HUES48 (cell line): Measurements from ENCODE around the gene SH3PXD2A.
A peak's percentile ranks its signal among the peaks of the same experiment; 100 is the strongest.

Source experiments
- H3K27ac ChIP-seq: one replicate; pipeline ENCODE4 v1.7.0; 2013; ENCODE audit warnings: low read depth, low read length, inconsistent platforms
- H3K27me3 ChIP-seq: 2 replicates; pipeline ENCODE4 v1.6.1; 2013; ENCODE audit warnings: mild to moderate bottlenecking, low read length; ENCODE audit not compliant: control insufficient read depth, insufficient read depth
- H3K36me3 ChIP-seq: 2 replicates; pipeline ENCODE4 v1.6.1; 2013; ENCODE audit warnings: low read length; ENCODE audit not compliant: control insufficient read depth, insufficient read depth
- H3K4me1 ChIP-seq: 2 replicates; pipeline ENCODE4 v1.6.1; 2013; ENCODE audit warnings: mild to moderate bottlenecking, low read length; ENCODE audit not compliant: control insufficient read depth, insufficient read depth
- H3K4me3 ChIP-seq: 2 replicates; pipeline ENCODE4 v1.5.1; 2013; ENCODE audit warnings: mild to moderate bottlenecking, low read depth, low read length
- H3K9ac ChIP-seq: 2 replicates; pipeline ENCODE4 v1.6.1; 2013; ENCODE audit warnings: mild to moderate bottlenecking, low read depth, low read length, moderate library complexity
- H3K9me3 ChIP-seq: 2 replicates; pipeline ENCODE4 v1.6.1; 2013; ENCODE audit warnings: low read length; ENCODE audit not compliant: control insufficient read depth, insufficient read depth

Gene SH3PXD2A

DNA sequence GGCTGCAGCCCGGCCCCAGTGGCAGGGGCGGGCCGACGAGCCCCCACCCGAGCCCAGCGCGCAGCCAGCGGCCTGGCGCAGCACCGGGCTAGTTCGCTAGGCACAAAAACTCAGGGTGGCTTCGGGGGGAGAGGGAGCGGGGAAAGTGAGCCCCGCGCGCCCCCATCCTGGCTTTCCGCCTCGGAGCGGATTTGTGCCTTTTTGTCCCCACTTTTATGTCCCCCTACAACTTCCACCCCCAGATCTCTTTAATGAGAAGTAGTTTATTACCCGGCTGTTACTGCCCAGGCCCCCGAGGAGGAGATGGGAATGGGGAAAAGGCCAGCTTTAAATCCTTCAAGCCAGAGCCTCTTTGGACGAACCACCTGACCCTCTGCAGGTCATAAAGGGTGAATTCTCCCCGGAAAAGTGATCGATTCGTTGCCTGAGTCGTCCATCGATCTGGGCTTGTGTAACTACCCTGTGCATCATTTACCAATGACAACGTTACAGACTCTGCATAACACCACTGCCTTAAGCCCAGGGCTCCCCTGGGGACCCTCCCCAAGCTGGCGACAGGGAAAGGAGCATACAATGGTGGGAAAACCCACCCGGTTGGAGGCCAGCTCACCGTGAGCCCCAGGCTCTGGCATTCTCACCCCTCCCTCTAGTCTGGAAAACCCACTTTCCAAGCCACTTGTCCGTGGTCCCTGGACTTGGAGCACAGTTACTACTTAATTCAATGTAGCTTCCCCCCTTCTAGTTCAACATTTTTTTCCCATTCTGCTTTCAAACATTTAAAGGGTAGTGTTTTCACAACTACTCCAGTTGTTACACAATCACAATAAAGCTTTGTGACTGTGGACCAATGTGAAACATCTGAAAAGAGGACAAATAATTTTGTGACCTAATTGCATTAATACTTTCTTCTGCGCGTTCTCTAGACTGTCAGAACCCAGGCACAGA, 748 bp upstream of the SH3PXD2A start:
- Histone ChIP-seq H3K9ac (no peak overlapping the region), H3K4me3 (peak overlapping the region; percentile 76), H3K9me3 (no peaks in the 10 kb centered on the region), H3K27ac (no peak overlapping the region), H3K4me1 (peaks cover 10% of the 10 kb centered on the region), H3K27me3 (peaks cover 45% of the 10 kb centered on the region), H3K36me3 (no peaks in the 10 kb centered on the region)

DNA sequence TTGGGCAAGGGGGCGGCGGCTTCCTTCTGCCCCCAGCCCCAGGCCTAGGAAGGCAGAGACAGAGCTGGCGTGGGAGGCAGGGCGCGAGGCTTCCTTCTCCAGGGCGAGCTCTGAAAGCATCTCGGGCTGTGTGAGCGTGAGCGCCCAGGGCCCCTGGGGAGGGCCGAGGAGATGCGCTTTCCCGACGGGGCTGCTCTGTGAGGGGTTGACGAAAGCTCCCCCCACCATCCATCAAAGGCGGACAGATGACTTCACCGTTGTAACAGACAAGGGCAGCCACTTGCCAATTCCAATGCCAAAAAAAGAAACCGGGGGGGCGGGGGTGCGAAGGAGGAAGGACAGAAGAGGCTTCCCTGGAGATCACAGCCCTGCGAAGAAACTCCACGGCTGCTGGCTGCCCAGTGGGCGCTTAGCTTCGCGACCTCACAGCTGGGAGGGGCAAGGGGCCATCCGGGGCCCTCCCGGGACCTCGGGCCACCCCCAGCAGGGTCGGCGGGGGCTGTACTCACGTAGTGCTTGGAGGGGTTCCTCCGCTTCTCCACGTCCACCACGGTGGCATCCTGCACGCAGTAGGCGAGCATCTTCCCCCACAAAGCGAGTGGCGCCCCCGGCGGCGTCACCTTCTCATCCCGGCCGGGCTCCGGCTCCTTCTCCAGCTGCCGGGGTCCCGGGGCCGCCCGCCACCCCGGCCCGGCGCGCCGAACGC, 537 bp downstream of the SH3PXD2A start:
- Histone ChIP-seq H3K36me3 (no peaks in the 10 kb centered on the region), H3K4me1 (peaks cover 10% of the 10 kb centered on the region), H3K4me3 (peak overlapping the region; percentile 76), H3K9me3 (no peaks in the 10 kb centered on the region), H3K27ac (no peak overlapping the region), H3K27me3 (peaks cover 45% of the 10 kb centered on the region), H3K9ac (peak overlapping the region; percentile 19; the same call in 1 of the 2 replicates)

DNA sequence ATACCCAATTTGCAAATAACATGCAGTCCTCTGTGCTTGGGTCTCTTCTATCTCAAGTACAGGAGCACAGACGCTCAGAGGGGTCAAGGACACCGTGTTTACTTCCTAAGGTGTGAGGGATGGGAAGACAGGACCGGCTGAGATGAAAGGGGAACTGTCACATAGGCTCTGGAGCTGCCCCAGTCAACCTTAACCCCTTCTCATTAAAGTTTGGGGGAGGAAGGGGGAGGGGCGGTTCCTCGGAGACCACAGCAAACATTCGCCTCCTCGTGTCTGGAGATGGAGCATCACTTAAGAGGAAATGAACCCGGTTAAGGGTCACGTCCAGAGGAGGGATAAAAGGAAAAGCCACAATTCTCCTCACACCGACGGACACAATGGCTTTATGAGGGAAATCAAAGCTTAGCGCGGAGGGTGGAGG, 1.1 kb downstream of the SH3PXD2A start:
- peaks cover 10% of the 10 kb centered on the region for H3K4me1 ChIP-seq
- H3K9ac ChIP-seq, result no peak overlapping the region
- no peaks in the 10 kb centered on the region for H3K36me3 ChIP-seq
- H3K4me3 ChIP-seq, result peak overlapping the region; percentile 76
- H3K27ac ChIP-seq, result no peak overlapping the region
- peaks cover 45% of the 10 kb centered on the region for H3K27me3 ChIP-seq
- H3K9me3 ChIP-seq, result no peaks in the 10 kb centered on the region

DNA sequence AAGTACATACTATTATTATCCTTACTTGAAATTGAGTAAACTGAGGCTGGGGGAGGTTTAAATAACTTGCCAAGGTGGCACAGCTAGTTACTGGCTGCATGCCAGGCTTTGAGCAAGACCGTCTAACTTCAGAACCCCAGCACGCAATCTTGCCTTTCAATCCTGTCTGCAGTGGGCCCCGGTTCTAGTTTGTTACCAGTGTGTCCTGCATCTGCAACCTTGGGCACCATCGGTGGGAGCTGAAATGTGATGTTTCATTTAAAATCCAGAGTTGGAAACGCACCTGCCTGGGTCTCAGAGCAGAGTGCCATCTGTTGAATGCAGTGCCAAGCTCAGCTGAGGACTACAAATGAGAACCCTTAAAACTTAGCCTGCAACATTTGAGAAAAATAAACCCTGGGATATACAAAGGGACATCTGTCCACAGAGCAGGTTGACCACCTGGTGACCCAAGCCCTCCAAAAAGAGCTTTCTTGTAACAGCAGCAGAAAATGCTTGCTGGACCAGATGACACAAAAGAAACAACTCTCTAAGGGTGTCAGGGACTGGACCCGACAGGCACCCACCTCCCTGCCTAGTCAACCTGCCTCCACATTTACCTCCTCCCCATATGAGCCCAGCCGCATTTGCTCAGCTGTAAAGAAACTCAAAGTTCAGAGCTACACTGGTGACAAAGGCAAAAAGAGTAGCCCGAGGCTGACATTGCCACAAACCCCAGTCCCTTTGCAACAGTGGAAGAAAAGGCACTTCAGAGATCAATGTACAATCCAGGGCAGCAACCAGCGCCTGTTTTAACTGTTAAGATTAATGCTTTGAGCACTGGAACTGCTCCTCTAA, 1.7 kb downstream of the SH3PXD2A start:
- no peaks in the 10 kb centered on the region for H3K36me3 ChIP-seq
- H3K27me3 ChIP-seq, result peaks cover 45% of the 10 kb centered on the region
- H3K27ac ChIP-seq, result no peak overlapping the region
- H3K4me1 ChIP-seq, result peaks cover 10% of the 10 kb centered on the region
- H3K9ac ChIP-seq, result no peak overlapping the region
- H3K9me3 ChIP-seq, result no peaks in the 10 kb centered on the region
- H3K4me3 ChIP-seq, result peak overlapping the region; percentile 76

DNA sequence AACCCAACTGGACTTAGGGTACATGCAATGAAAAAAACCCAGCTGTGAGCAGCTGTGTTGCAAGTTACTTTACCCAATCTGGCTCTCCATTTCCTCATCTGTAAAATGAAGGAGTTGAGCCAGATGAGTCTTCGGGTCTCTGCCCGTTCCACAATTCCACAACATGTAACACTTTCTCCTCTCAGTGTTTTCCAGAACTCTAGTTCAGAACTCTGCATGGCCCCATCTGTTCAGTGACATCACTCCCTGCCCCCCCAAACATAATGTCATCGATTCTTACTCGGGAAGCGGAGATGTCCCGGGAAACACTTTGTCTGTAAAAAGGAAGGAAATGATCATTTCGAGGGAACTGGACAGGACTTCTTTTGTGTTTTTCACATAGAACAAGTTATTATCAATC, 2.5 kb downstream of the SH3PXD2A start:
- no peaks in the 10 kb centered on the region for H3K36me3 ChIP-seq
- peaks cover 45% of the 10 kb centered on the region for H3K27me3 ChIP-seq
- H3K27ac ChIP-seq, result no peak overlapping the region
- H3K4me1 ChIP-seq, result peaks cover 10% of the 10 kb centered on the region
- H3K9me3 ChIP-seq, result no peaks in the 10 kb centered on the region
- no peak overlapping the region for H3K4me3 ChIP-seq
- no peak overlapping the region for H3K9ac ChIP-seq

DNA sequence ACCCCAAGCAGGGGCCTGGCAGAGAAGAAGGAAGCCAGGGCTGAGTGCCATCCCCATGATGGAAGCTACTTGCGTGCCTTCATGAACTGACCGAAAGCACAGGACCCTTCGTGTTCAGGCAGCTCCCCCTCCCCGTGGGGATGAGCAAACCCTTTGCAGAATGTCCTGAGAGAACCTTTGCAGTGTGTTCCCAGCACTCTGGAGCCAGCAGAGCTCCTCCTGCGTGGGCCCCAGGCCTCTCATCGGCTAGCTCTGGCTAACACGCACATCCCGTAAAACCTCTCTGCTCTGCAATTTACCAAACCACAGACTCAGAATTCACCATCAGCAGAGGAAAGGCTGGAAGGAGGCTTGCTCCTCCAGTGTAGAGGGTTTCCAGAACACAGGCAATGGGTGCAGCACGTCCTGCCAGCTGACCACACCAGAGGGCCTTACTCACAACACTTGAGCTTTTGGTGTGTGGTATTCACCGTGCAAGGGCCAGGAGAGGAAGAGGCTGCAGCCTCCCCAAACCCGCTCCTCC, 3.1 kb downstream of the SH3PXD2A start:
- H3K9ac ChIP-seq, result no peak overlapping the region
- no peak overlapping the region for H3K4me3 ChIP-seq

DNA sequence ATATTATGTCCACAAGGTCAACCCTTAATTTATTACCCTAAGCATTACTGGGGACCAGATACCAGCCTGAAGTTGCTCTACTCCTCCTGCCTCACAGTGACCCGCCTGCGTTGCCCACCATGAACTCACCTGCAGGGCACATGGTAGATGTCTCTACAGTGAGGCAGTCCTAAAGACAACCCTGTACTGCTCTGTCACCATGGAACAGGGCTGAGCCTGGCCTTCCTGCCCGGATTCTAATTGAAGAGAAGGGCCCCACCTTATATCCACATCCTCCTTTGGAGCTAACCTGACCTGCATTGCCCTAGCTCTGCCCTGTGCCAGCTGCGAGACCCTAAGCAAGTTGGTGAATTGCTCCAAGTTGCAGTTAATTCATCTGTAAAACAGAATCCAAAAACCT, 4.1 kb downstream of the SH3PXD2A start:
- Histone ChIP-seq H3K9me3 (no peaks in the 10 kb centered on the region), H3K27me3 (peaks cover 29% of the 10 kb centered on the region), H3K4me3 (no peak overlapping the region), H3K4me1 (peaks cover 9% of the 10 kb centered on the region), H3K9ac (no peak overlapping the region), H3K27ac (no peak overlapping the region), H3K36me3 (no peaks in the 10 kb centered on the region)

More for the DNA sequence above, 3.1 kb downstream of the SH3PXD2A start:
- Histone ChIP-seq H3K27me3 (peaks cover 39% of the 10 kb centered on the region), H3K27ac (no peak overlapping the region), H3K9me3 (no peaks in the 10 kb centered on the region), H3K36me3 (no peaks in the 10 kb centered on the region), H3K4me1 (peaks cover 10% of the 10 kb centered on the region)

DNA sequence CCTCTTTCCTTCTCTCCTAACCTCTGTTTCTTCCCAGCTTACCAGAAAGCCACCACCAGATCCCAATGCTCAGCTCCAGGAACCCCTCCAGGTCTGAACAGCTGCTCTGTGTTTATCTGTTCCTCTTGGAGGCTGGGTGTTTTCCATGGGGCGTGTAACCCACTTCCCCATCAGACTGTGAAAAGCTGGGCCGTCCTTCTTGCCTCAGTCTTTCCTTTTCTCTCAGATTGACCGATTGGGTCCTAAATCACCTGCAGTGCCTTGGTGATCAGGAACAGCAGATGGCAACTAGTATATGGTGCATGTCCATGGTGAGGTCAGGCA, 4.8 kb downstream of the SH3PXD2A start:
- Histone ChIP-seq H3K27me3 (peaks cover 25% of the 10 kb centered on the region), H3K36me3 (no peaks in the 10 kb centered on the region), H3K4me1 (peaks cover 6% of the 10 kb centered on the region), H3K9ac (no peak overlapping the region), H3K9me3 (no peaks in the 10 kb centered on the region), H3K4me3 (no peak overlapping the region), H3K27ac (no peak overlapping the region)

DNA sequence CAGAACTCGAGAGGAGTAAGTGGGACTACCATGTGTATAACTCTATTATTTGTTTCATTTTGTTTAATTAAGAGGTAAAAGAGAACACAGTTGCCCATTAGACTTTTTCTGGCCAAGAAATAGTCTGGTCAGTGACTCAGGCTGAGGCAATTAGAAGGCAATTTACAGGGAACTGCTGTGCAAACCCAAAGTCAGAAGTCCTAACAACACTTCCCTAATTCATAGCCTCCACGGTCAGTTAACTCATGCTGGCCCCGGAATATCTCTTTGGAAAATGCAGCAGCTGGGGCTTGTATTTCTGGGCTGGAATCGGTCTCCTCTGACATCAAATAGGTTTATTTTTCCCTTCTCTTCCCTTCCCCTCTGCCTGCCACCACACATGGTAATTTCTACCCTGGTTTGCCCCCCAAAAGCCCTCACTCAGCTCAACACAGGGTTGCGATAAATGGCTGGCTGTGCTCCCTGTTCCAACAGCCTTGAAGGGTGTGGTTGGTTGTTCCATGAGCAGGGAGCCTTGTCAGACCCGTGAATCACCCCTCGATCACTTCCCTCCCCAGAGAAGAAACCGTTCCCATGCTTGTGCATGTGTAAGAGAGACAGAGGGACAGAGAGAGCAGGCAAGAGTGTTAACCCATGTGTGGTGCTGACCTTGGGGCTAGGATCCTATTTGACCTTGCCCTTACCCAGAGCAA, 5.3 kb downstream of the SH3PXD2A start:
- Histone ChIP-seq H3K9ac (no peak overlapping the region), H3K9me3 (no peaks in the 10 kb centered on the region), H3K4me3 (no peak overlapping the region), H3K36me3 (no peaks in the 10 kb centered on the region), H3K4me1 (peaks cover 6% of the 10 kb centered on the region), H3K27ac (no peak overlapping the region), H3K27me3 (peaks cover 24% of the 10 kb centered on the region)

DNA sequence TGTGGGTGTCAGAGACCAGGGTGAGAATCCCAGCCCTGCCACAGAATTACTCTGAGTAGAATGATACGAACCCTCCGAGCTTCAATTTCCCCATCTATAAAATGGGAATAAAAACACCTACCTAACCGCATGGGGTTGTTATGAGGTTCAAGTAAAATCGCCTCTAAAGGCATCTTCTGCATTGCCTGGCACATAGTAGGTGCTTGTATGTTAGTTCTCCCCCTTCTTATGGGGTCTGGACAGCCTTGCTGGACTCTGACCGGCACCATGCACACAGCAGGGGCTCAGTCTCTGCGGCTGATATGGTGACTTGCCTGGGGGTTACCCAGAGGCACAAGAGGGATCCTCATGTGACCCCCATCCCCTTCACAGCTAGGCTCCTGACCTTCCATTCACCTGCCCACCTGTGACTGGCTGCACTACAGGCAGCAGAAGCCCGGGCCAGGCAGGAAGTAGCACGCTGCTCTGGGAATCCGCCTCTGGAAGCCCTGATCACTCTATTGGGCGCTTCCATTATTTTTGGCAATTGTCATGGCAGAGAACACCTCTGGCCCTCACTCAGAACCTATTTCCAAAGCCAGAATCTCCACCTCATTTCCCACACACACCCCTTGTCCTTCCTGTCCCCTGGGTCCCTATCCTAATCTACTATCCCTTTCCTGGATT, 6.0 kb downstream of the SH3PXD2A start:
- no peaks in the 10 kb centered on the region for H3K36me3 ChIP-seq
- H3K4me3 ChIP-seq, result no peak overlapping the region
- no peak overlapping the region for H3K27ac ChIP-seq
- H3K9ac ChIP-seq, result no peak overlapping the region
- H3K9me3 ChIP-seq, result no peaks in the 10 kb centered on the region
- peaks cover 5% of the 10 kb centered on the region for H3K4me1 ChIP-seq
- H3K27me3 ChIP-seq, result peaks cover 17% of the 10 kb centered on the region
